Measurements from ENCODE around the gene BCKDHB. TPM values are rescaled to one million over a fixed set of nuclear protein-coding genes. Genes with fewer than 3 reads are reported as not detected.

BCKDHB gene
- total and polyA plus RNA-seq, 7 donors: 15.1 to 43.2 (median 20.3) TPM

- no peak for DNase-seq
- peaks cover 0 to 5% (median 2%) of the 10 kb centered on the region in 4 donors for H3K4me1 ChIP-seq
- H3K27ac ChIP-seq: no peak overlapping the region
- H3K4me3 ChIP-seq: no peak overlapping the region
- 89 to 95% methylated on average over 3 of the region's 3 CpGs for WGBS, 2 donors
- TF ChIP-seq, protein P1, sequence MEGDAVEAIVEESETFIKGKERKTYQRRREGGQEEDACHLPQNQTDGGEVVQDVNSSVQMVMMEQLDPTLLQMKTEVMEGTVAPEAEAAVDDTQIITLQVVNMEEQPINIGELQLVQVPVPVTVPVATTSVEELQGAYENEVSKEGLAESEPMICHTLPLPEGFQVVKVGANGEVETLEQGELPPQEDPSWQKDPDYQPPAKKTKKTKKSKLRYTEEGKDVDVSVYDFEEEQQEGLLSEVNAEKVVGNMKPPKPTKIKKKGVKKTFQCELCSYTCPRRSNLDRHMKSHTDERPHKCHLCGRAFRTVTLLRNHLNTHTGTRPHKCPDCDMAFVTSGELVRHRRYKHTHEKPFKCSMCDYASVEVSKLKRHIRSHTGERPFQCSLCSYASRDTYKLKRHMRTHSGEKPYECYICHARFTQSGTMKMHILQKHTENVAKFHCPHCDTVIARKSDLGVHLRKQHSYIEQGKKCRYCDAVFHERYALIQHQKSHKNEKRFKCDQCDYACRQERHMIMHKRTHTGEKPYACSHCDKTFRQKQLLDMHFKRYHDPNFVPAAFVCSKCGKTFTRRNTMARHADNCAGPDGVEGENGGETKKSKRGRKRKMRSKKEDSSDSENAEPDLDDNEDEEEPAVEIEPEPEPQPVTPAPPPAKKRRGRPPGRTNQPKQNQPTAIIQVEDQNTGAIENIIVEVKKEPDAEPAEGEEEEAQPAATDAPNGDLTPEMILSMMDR (IDR thresholded peaks at IDR 0.05): no peak
- intact Hi-C loops (cut with DNase I): no loop called here
- H3K9me3 ChIP-seq: no peaks in the 10 kb centered on the region
- no peaks in the 10 kb centered on the region for H3K27me3 ChIP-seq
- H3K36me3 ChIP-seq: no peaks in the 10 kb centered on the region
Observed at GRCh38 chr6:80364149-80364548, 257.7 kb downstream of the BCKDHB start.

DNA sequence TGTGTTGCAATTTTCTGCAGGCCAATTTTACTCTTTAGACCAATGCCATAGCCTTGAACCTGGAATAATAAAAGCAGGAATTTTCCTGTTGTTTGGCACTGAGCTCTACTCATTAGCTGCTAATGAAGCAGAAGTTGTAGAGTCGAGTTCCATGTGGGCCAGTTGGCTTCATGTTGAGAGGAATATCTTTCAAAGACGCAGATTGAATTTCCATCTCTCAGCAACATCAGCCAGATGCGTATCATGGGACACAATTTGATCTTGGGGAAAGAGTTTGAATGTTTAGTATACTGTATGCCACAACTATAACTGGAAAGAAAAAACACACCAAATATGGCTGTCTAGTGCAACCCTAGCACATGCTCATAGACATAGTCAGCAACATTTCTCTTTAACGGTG, 259.6 kb downstream of the BCKDHB start:
- Histone ChIP-seq H3K27me3 (no peaks in the 10 kb centered on the region), H3K4me3 (no peak overlapping the region), H3K27ac (no peak overlapping the region), H3K36me3 (no peaks in the 10 kb centered on the region), H3K4me1 (peaks cover 0 to 5% (median 2%) of the 10 kb centered on the region in 4 donors), H3K9me3 (no peaks in the 10 kb centered on the region)
- DNase-seq: no peak
- intact Hi-C loops (cut with DNase I): no loop called here
- 73 to 92% methylated on average over 4 of the region's 4 CpGs for WGBS, 2 donors
- TF ChIP-seq POLR2AphosphoS5 (IDR thresholded peaks at IDR 0.05): no peak
- TF ChIP-seq EP300 (IDR thresholded peaks at IDR 0.05): no peak
- TF ChIP-seq, protein P1 (IDR thresholded peaks at IDR 0.05): no peak
- TF ChIP-seq POLR2A (IDR thresholded peaks at IDR 0.05): no peak

DNA sequence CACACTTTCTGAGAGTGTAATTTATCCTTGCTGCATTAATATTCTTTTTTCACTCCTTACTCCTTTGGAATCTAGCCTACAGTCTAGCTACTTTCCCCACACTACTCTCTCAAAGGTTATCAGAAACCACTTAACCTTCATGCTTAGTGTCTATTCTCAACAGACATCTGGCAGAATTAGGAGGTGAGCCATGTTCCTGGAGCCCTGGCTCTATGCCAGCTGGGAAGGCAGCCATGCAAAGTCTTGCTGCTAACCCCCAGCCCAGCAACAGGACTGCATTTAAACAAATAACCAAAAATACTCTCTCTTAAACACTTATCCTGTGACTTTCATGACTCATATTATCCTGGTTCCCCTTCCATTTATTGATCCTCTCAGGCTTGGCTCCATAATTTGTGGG, 260.2 kb downstream of the BCKDHB start:
- peaks cover 0 to 5% (median 2%) of the 10 kb centered on the region in 4 donors for H3K4me1 ChIP-seq
- no peak overlapping the region for H3K27ac ChIP-seq
- H3K9me3 ChIP-seq: no peaks in the 10 kb centered on the region
- DNase-seq: no peak
- no peaks in the 10 kb centered on the region for H3K36me3 ChIP-seq
- intact Hi-C loops (cut with DNase I): no loop called here
- H3K27me3 ChIP-seq: no peaks in the 10 kb centered on the region
- H3K4me3 ChIP-seq: no peak overlapping the region
- TF ChIP-seq EP300 (IDR thresholded peaks at IDR 0.05) (no peak), POLR2AphosphoS5 (IDR thresholded peaks at IDR 0.05) (no peak), POLR2A (IDR thresholded peaks at IDR 0.05) (no peak)
- TF ChIP-seq, protein P1 (IDR thresholded peaks at IDR 0.05): no peak

GRCh38 chr6:80376411-80376810, 269.9 kb downstream of the BCKDHB start:
- H3K4me1 ChIP-seq: no peaks in the 10 kb centered on the region
- no peaks in the 10 kb centered on the region for H3K9me3 ChIP-seq
- no peaks in the 10 kb centered on the region for H3K27me3 ChIP-seq
- no peak overlapping the region for H3K27ac ChIP-seq
- H3K4me3 ChIP-seq: no peak overlapping the region
- intact Hi-C loops (cut with DNase I): no loop called here
- DNase-seq: no peak
- TF ChIP-seq POLR2A (IDR thresholded peaks at IDR 0.05) (no peak), POLR2AphosphoS5 (IDR thresholded peaks at IDR 0.05) (no peak), EP300 (IDR thresholded peaks at IDR 0.05) (no peak)
- TF ChIP-seq, protein P1 (IDR thresholded peaks at IDR 0.05): no peak
- H3K36me3 ChIP-seq: no peaks in the 10 kb centered on the region

DNA sequence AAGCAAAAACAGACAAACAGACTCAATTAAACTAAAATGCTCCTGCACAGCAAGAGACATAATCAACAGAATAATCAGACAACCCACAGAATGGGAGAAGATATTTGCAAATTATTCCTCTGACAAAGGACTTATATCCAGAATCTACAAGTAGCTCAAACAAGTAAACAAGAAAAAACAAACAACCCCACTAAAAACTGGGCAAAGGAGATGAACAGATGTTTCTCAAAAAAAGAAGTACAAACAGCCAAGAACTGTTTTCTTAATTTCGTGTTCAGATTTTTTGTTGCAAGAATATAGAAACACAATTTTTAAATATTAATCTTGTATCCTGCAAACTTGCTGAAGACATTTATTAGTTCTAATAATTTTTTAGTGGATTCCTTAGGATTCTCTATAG, 274.1 kb downstream of the BCKDHB start:
- intact Hi-C loops (cut with DNase I): no loop called here
- Histone ChIP-seq H3K27ac (no peak overlapping the region), H3K9me3 (no peaks in the 10 kb centered on the region), H3K36me3 (no peaks in the 10 kb centered on the region), H3K4me1 (no peaks in the 10 kb centered on the region), H3K4me3 (no peak overlapping the region), H3K27me3 (no peaks in the 10 kb centered on the region)
- WGBS, 2 donors: 78 to 83% methylated on average over 1 of the region's 1 CpG
- TF ChIP-seq POLR2AphosphoS5 (IDR thresholded peaks at IDR 0.05) (no peak), POLR2A (IDR thresholded peaks at IDR 0.05) (no peak), EP300 (IDR thresholded peaks at IDR 0.05) (no peak)
- TF ChIP-seq, protein P1 (IDR thresholded peaks at IDR 0.05): no peak
- DNase-seq: no peak
